Calu3 (cell line): Measurements from ENCODE around the gene CYGB. TPM values are rescaled to one million over a fixed set of nuclear protein-coding genes. Genes with fewer than 3 reads are reported as not detected.

ENCODE experiments used
- BruUV-seq: library from RNA; stranded (reverse); fragments of 400-500 nt; replicated peaks from 2 replicates; lab custom pipeline; 2021; lab: Mats Ljungman, UMichigan
- CTCF ChIA-PET: fragments of 300-600 bp; sonication (Branson Sonifier 250); formaldehyde crosslinking; loops from one replicate; lab custom pipeline; 2022; ENCODE audit warnings: antibody characterized with exemption; lab: Charles Lee
- DNase-seq: peaks from one replicate; pipeline ENCODE4 v3.0.0; 2022
- H3K27ac Mint-ChIP-seq: one replicate; pipeline ENCODE4 v1.8.0; 2022; ENCODE audit warnings: mixed read lengths; ENCODE audit not compliant: unreplicated experiment
- H3K27me3 Mint-ChIP-seq: one replicate; pipeline ENCODE4 v1.8.0; 2022; ENCODE audit warnings: mixed read lengths; ENCODE audit not compliant: unreplicated experiment
- H3K36me3 Mint-ChIP-seq: one replicate; pipeline ENCODE4 v1.8.0; 2022; ENCODE audit warnings: mild to moderate bottlenecking, moderate library complexity, mixed read lengths; ENCODE audit not compliant: insufficient read depth, unreplicated experiment
- H3K4me1 Mint-ChIP-seq: one replicate; pipeline ENCODE4 v1.8.0; 2022; ENCODE audit warnings: mild to moderate bottlenecking, low read depth, mixed read lengths; ENCODE audit not compliant: unreplicated experiment
- H3K4me3 Mint-ChIP-seq: one replicate; pipeline ENCODE4 v1.8.0; 2022; ENCODE audit warnings: mild to moderate bottlenecking, low read depth, moderate library complexity, mixed read lengths; ENCODE audit not compliant: unreplicated experiment
- H3K9me3 Mint-ChIP-seq: one replicate; pipeline ENCODE4 v1.8.0; 2022; ENCODE audit warnings: low read depth, mixed read lengths; ENCODE audit not compliant: unreplicated experiment
- intact Hi-C: fragments of 100-400 bp; cut with micrococcal nuclease; formaldehyde crosslinking; loops from one replicate; pipeline ENCODE4 v1.10.0; 2022; ENCODE audit not compliant: unreplicated experiment
- total RNA-seq: library from RNA; stranded (reverse); gene quantifications from 2 replicates; pipeline ENCODE4 v1.2.3, GENCODE V29; 2022
- TF ChIP-seq, protein P1 (sequence below): fragments of 200-600 bp; IDR thresholded peaks from one replicate; pipeline ENCODE4 v1.8.0; 2022; ENCODE audit warnings: antibody characterized with exemption; ENCODE audit not compliant: unreplicated experiment

Gene CYGB
- total RNA-seq, 1 experiment from 2014 or later: not detected

DNA sequence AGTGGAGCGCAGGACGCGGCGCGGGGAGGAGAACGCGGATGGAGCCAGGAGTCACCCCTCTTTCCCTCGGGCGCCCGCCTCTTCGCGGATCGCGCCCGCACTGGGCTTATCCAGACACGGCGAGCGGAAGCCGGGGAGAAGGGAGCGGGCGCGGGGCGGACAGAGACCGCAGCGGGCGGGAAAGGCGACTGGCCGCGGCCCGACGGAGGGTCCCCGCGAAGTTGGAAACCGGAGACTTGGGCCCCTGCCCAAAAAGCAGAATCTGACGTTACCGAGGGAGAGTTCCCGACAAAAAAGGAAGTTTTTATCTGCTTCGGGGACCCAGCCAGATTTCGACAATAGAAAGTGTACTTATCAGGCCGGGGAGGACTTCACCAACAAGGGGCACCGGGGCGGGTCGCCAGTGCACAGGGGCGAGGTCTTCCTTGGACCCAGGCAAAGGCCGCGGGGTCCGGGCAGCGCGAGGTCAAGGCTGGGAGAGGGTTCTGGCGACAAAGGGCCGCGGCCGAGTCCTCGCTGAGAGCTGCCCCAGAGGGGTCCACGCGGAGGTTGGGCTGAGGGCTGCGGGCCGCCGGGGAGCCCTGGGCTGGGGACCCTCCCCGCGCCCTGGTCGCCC, 47.6 kb upstream of the CYGB start:
- intact Hi-C loops: no loop called here
- peak overlapping the region; percentile 78 for H3K4me3 Mint-ChIP-seq
- H3K36me3 Mint-ChIP-seq: peaks cover 34% of the 10 kb centered on the region
- H3K27me3 Mint-ChIP-seq: peaks cover 10% of the 10 kb centered on the region
- peak; percentile 39 for DNase-seq
- TF ChIP-seq, protein P1, sequence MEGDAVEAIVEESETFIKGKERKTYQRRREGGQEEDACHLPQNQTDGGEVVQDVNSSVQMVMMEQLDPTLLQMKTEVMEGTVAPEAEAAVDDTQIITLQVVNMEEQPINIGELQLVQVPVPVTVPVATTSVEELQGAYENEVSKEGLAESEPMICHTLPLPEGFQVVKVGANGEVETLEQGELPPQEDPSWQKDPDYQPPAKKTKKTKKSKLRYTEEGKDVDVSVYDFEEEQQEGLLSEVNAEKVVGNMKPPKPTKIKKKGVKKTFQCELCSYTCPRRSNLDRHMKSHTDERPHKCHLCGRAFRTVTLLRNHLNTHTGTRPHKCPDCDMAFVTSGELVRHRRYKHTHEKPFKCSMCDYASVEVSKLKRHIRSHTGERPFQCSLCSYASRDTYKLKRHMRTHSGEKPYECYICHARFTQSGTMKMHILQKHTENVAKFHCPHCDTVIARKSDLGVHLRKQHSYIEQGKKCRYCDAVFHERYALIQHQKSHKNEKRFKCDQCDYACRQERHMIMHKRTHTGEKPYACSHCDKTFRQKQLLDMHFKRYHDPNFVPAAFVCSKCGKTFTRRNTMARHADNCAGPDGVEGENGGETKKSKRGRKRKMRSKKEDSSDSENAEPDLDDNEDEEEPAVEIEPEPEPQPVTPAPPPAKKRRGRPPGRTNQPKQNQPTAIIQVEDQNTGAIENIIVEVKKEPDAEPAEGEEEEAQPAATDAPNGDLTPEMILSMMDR: no peak
- no peak overlapping the region for H3K27ac Mint-ChIP-seq
- no peaks in the 10 kb centered on the region for H3K9me3 Mint-ChIP-seq
- BruUV-seq: no TSS peak
- CTCF ChIA-PET: interaction anchor here (1.2 to 2.1 kb wide), 5 partner anchors 16 to 96 kb away, joined by 4 to 12 read pairs (median 7); a partner anchor contains a TSS
- H3K4me1 Mint-ChIP-seq: peaks cover 9% of the 10 kb centered on the region

- Mint-ChIP-seq H3K4me3 (peak overlapping the region; percentile 78), H3K9me3 (no peaks in the 10 kb centered on the region), H3K27me3 (peaks cover 10% of the 10 kb centered on the region), H3K36me3 (peaks cover 34% of the 10 kb centered on the region), H3K27ac (no peak overlapping the region), H3K4me1 (peaks cover 9% of the 10 kb centered on the region)
- CTCF ChIA-PET: interaction anchor here (1.2 to 2.1 kb wide), 4 partner anchors 14 to 26 kb away, joined by 3 to 12 read pairs (median 6); a partner anchor contains a TSS
- TSS peak; percentile 57 for BruUV-seq
- TF ChIP-seq, protein P1: no peak
- intact Hi-C loops: no loop called here
- no peak for DNase-seq
Observed at GRCh38 chr17:76584427-76585032, 47.0 kb upstream of the CYGB start.

GRCh38 chr17:76582660-76583059, 45.2 kb upstream of the CYGB start:
- peaks cover under 1% of the 10 kb centered on the region for H3K4me1 Mint-ChIP-seq
- H3K4me3 Mint-ChIP-seq: no peak overlapping the region
- peaks cover 29% of the 10 kb centered on the region for H3K36me3 Mint-ChIP-seq
- no peaks in the 10 kb centered on the region for H3K9me3 Mint-ChIP-seq
- intact Hi-C loops: no loop called here
- no peak overlapping the region for H3K27ac Mint-ChIP-seq
- TF ChIP-seq, protein P1: no peak
- DNase-seq: no peak
- CTCF ChIA-PET: no interaction called here
- no TSS peak for BruUV-seq
- H3K27me3 Mint-ChIP-seq: peaks cover 4% of the 10 kb centered on the region

GRCh38 chr17:76581515-76581914, 44.0 kb upstream of the CYGB start:
- no peak overlapping the region for H3K27ac Mint-ChIP-seq
- H3K27me3 Mint-ChIP-seq: no peaks in the 10 kb centered on the region
- TF ChIP-seq, protein P1: no peak
- no peak for DNase-seq
- H3K4me1 Mint-ChIP-seq: peaks cover 1% of the 10 kb centered on the region
- no peaks in the 10 kb centered on the region for H3K9me3 Mint-ChIP-seq
- CTCF ChIA-PET: interaction anchor here (0.6 to 0.7 kb wide), 3 partner anchors 8 to 293 kb away, joined by 5 to 6 read pairs (median 6); no protein-coding TSS in a partner anchor
- intact Hi-C loops: no loop called here
- no TSS peak for BruUV-seq
- no peak overlapping the region for H3K4me3 Mint-ChIP-seq
- peaks cover 25% of the 10 kb centered on the region for H3K36me3 Mint-ChIP-seq
